GM18526 (cell line): ENCODE measurements around the gene DCLK1.

Experiments
- POLR2A ChIP-seq: IDR thresholded peaks from 3 replicates; pipeline ENCODE4 v1.6.1; 2011; ENCODE audit not compliant: insufficient read length; ENCODE audit errors: extremely low read depth

Gene DCLK1

DNA sequence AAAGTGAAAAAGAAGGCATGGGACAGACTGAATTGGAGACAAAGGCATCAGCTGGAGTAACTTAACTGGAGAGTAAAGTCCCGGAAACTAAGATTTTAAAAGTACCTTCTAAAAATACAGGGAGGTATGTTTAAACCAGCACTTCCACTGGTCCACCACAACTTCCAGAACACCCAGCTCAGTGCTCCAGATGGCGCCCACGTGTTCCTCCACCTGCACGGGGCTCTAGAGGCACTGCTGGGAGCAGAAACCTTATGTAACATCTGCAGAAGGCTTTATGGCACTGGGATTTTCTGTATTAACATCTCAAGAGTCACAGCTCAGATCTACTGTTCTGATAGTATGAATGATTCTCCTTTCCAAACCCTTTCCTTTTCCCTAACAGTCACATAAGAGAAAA, 252.1 kb downstream of the DCLK1 start:
- no peak for TF ChIP-seq POLR2A

DNA sequence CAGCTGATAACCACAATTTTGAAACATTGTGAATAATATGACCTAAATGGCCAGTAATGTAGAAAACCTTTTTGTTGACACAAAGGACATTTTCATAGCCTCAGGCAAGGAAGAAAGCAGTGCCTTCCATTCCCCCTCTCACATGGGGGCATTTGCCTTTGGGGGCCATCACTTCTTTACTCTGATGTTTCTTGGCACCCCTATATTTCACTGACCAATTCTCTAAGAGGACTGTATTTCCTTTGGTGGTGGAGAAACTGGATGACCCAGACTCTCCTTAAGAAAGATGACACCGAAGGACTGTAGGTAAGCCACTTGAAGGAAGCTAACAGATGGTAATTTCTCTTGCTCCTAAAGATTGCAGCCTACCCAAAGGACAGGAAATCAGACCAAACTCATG, 254.6 kb downstream of the DCLK1 start:
- TF ChIP-seq POLR2A: no peak

DNA sequence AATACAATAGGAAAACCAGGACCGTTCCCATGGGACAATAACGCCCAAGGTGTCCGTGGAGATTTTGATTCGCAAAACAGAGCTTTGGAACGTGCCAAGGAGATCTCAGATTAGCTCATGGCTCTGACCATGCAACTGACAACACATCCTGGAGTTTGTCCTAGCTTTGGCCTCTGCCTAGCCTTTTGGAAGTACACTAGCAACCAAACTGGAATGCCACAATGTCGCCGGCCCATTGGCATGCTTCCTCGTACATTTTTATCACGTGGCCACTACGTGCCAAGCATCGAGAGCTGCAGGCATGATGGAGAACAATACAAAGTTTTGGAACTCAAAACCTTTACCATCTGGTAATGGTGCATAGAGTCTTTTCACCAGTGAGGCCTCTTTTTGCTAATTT, 256.5 kb downstream of the DCLK1 start:
- TF ChIP-seq POLR2A: no peak

GRCh38 chr13:35872369-35872768, 258.8 kb downstream of the DCLK1 start:
- TF ChIP-seq POLR2A: no peak

DNA sequence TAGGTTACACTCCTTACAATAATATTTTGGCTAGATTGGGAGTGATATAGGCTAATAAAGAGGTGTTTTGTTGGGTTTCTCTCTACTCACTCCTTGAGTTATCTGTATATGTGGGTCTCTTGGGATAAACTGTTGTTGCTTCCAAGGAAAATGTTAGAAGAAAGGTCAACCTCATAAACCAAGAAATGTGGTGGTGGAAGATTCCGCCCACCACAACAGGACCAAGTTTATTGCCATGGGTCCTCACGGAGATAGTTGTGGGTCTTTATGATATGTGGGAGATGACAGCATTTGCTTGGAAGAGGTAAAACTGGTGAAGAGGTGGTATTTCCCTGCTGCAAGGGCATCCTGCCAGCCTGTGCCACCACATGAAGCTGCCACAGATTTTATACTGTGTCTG, 259.6 kb downstream of the DCLK1 start:
- TF ChIP-seq POLR2A: no peak

- no peak for TF ChIP-seq POLR2A
Measured at GRCh38 chr13:35866801-35867200, 264.4 kb downstream of the DCLK1 start.

DNA sequence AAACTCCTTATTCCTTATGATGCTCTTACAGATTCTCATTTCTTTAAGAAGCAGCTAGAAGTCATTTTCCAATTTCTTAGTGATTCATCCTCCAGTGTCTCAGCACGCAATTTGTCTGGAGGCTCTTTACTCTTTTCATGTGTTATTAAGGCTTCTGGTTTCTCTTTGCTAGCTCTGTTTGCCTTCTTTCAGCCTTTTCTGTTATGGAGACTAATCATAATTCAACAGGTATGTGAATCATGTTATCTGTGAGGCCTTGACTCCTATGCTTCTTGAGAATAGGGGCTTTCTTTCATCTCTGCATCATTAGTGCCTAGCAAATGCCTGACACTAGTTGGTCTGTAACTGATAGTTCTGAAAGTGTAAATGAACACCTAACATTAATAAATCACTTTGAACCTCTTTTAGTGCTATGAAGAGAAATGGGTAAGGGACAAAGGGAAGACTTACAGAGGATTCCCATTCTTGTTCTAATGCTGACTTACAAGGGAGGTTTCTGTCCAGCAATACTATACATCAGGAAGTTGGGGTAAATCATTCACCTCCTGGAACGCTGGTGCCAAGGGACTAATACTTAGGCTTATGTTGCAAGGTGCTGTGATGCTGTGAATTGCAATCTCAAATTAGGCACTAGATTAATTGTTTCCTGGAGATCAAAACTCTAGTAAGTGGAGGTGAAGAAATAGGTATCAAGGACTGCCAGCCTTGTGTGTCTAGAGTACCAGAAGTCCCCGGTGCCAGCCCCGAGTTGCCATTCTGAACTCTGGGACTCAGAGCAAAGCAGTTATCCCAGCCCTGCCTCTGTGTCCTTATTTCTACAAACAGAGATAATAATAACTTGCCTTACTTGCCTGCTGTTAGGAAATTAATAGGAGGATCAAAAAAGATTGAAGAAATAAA, 265.6 kb downstream of the DCLK1 start:
- no peak for TF ChIP-seq POLR2A

GRCh38 chr13:35860661-35861060, 270.5 kb downstream of the DCLK1 start:
- no peak for TF ChIP-seq POLR2A

GRCh38 chr13:35859981-35860380, 271.2 kb downstream of the DCLK1 start:
- no peak for TF ChIP-seq POLR2A

- no peak for TF ChIP-seq POLR2A
Measured at GRCh38 chr13:35858665-35859064, 272.5 kb downstream of the DCLK1 start.

DNA sequence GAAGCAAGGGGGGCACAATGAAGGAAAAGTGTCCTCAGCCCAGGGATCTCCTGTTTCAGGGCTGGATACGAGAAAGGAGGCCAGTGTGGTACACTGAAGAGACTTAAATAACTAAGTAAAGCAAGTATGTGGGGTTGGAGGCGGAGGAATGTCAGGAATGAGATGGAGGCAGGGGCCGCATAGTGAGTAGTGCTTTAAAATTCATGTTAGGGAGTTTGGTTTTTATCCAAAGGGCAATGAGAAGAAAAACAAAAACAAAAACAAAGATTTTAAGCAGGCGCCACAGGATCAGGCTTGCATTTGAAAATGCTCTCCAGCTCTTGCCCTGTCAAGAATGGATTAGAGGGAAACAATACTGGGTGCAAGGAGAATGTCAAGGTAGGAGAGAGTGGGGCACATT, 273.4 kb downstream of the DCLK1 start:
- no peak for TF ChIP-seq POLR2A

DNA sequence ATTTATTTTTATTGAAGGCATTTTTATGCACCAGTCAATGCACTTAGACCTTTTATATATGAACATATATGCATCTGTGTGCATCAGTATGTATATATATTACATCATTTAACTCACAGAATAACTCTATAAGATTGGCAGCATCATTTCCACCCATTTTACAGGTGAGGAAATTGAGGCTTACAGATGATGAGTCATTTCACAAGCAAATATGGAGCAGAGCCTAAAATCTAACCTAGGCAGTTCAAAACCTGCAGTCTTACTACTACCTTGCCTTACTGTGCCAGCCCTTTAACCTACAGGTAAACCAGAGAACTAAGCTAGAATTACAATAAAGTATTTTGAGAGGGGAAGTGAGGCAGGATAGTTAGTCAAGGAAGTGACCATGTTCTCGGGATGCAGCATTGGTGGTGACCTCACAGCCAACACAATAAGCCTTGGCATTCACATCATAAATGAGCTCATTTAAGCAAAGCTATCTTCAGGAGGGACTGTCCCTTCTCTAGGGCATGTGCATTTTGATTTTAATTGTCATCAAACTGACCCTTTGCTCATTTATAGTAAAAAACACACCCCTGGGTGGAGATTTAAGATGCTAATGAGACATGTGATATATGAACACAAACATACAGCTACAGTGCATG, 274.3 kb downstream of the DCLK1 start:
- no peak for TF ChIP-seq POLR2A

GRCh38 chr13:35856084-35856483, 275.1 kb downstream of the DCLK1 start:
- no peak for TF ChIP-seq POLR2A

DNA sequence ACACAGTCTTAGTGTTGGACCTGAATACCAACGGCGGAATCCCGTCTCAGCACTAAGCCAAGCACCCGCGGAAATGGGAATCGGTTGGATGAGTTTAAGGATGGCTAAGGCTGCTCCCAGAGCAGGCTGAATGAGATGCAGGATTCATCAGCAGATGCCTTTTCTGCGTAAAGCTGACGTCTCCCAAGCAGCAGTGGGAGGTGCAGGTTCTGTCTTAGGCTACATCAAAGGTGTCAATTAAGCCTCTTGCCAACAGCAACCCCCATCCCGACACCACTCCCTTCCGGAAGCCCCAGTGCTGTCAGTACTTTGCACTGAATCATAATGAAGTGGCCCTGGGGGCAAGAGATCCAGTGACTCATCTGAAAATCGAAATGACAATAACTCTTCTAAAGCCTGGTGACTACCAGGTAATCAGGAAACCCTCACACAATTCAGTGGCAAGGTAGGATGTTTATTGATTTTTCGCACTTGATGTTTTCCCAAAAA, 275.6 kb downstream of the DCLK1 start:
- no peak for TF ChIP-seq POLR2A

GRCh38 chr13:35854286-35854685, 276.9 kb downstream of the DCLK1 start:
- no peak for TF ChIP-seq POLR2A

DNA sequence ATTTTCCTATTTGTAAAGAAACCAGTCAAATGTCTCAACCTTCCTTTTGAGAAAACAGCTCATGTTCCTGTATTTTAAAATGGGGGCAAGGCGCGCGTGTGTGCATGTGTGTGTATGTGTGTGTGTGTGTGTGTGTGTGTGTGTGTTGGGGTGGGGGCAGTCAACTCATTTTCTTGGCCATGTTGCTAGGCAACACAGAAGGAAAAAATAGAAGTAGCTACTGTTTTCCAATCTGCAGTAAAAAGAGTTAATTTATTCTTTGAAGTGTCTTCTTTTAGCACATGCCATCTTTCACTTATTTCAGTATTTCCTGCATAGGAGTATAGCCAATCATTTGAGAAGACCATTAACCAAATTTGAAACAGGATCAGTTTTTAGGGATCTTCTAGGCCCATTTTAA, 279.3 kb downstream of the DCLK1 start:
- TF ChIP-seq POLR2A: no peak
